ENCODE results near the gene USP17L29.
"Not testable (repeated sequence)": the region's sequence is repeated elsewhere in the genome, so short reads cannot be mapped to it uniquely, and the experiment has no call there.

GRCh38 chr4:9339103-9339502 is 14.3 kb upstream of the USP17L29 start, which contains the start of gene USP17L5:
- not testable (repeated sequence) for TF ChIP-seq EZH2 (IDR thresholded peaks at IDR 0.05; ENCODE audit: borderline replicate concordance, low read length); CTCF (IDR thresholded peaks at IDR 0.05; ENCODE audit: low read length)
